ENCODE data around the gene CATSPERE. TPM values are rescaled to one million over a fixed set of nuclear protein-coding genes. Genes with fewer than 3 reads are reported as not detected.

Gene CATSPERE
- total and polyA plus RNA-seq, 2 donors (not counting 3 experiments of a cell fraction or from before 2014, with no cell fraction given): 0.61 to 1.9 TPM

DNA sequence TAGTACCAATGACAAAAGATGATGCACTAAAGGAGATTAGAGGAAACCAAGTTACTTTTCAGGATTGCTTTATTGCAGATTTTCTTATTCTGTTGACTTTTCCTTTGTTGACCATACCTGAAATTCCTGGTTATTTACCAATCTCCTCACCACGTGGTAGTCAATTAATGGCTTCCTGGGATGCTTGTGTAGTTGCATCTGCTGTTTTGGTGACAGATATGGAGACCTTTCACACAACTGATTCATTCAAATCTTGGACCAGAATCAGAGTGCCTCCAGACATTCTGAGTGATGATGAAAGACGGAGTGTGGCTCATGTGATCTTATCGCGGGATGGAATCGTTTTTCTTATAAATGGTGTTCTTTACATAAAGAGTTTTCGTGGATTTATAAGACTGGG lies 91.3 kb downstream of the CATSPERE start:
- no peak for FAIRE-seq

More for the DNA sequence above, 91.3 kb downstream of the CATSPERE start:
- no peak overlapping the region for H3K4me3 ChIP-seq (replicated peaks in 1 of 3; ENCODE audit: insufficient read depth in 1 of 3, low read depth in 1 of 3, low read length in 3 of 3)
- ChIA-PET CTCF (no interaction called here), POLR2A (no interaction called here)
- dilution Hi-C loops (cut with MboI; ENCODE audit: extremely low pct_ligation_motif_present, low sequenced_read_pairs) (no loop called here), intact Hi-C loops (cut with micrococcal nuclease) (no loop called here)
- no peak overlapping the region for H3K27ac ChIP-seq (ENCODE audit: insufficient read depth, low read depth, low read length)
- H4K20me1 ChIP-seq (replicated peaks; ENCODE audit: control insufficient read depth, extremely low read depth, insufficient read depth, low read length): no peaks in the 10 kb centered on the region
- H3K36me3 ChIP-seq (ENCODE audit: control insufficient read depth in 2 of 2, extremely low read depth in 1 of 2, insufficient read depth in 2 of 2, low read length in 2 of 2): no peaks in the 10 kb centered on the region
- H3K79me2 ChIP-seq (ENCODE audit: control insufficient read depth, insufficient read depth, low read length): no peaks in the 10 kb centered on the region
- TF ChIP-seq GATA2 (IDR thresholded peaks at IDR 0.05; ENCODE audit: insufficient read depth, insufficient read length, low read depth, low read length): no peak
- TF ChIP-seq POLR2AphosphoS5 (IDR thresholded peaks at IDR 0.05; ENCODE audit: insufficient read depth, low read depth, low read length): no peak
- TF ChIP-seq, protein P1, sequence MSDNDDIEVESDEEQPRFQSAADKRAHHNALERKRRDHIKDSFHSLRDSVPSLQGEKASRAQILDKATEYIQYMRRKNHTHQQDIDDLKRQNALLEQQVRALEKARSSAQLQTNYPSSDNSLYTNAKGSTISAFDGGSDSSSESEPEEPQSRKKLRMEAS (IDR thresholded peaks at IDR 0.05; ENCODE audit: insufficient read depth, insufficient read length): no peak
- TF ChIP-seq JUN (IDR thresholded peaks at IDR 0.05; ENCODE audit: borderline replicate concordance, insufficient read depth, insufficient read length, low read depth): no peak
- TF ChIP-seq, protein P2, sequence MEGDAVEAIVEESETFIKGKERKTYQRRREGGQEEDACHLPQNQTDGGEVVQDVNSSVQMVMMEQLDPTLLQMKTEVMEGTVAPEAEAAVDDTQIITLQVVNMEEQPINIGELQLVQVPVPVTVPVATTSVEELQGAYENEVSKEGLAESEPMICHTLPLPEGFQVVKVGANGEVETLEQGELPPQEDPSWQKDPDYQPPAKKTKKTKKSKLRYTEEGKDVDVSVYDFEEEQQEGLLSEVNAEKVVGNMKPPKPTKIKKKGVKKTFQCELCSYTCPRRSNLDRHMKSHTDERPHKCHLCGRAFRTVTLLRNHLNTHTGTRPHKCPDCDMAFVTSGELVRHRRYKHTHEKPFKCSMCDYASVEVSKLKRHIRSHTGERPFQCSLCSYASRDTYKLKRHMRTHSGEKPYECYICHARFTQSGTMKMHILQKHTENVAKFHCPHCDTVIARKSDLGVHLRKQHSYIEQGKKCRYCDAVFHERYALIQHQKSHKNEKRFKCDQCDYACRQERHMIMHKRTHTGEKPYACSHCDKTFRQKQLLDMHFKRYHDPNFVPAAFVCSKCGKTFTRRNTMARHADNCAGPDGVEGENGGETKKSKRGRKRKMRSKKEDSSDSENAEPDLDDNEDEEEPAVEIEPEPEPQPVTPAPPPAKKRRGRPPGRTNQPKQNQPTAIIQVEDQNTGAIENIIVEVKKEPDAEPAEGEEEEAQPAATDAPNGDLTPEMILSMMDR (IDR thresholded peaks at IDR 0.05; ENCODE audit: extremely low read depth in 1 of 2, insufficient read depth in 1 of 2, low read depth in 1 of 2, low read length in 2 of 2): no peak
- no peak for TF ChIP-seq EZH2 (IDR thresholded peaks at IDR 0.05; ENCODE audit: borderline replicate concordance, low read depth, low read length, severe bottlenecking)
- TF ChIP-seq MYC (IDR thresholded peaks at IDR 0.05; ENCODE audit: low read depth, low read length): no peak
- TF ChIP-seq POLR2A (IDR thresholded peaks at IDR 0.05; ENCODE audit: low read depth, low read length): no peak
- TF ChIP-seq FOS (IDR thresholded peaks at IDR 0.05; ENCODE audit: borderline replicate concordance, insufficient read depth, low read length): no peak
- no TSS peak for BruUV-seq (replicated peaks)
- no peak overlapping the region for H3K9ac ChIP-seq (replicated peaks; ENCODE audit: extremely low read depth, insufficient read depth, low read length)
- H3K9me1 ChIP-seq (replicated peaks; ENCODE audit: control insufficient read depth, extremely low read depth, insufficient read depth, low read length): no peaks in the 10 kb centered on the region
- no peaks in the 10 kb centered on the region for H3K9me3 ChIP-seq (replicated peaks; ENCODE audit: control insufficient read depth, insufficient read depth, low read length)
- H3K4me2 ChIP-seq (ENCODE audit: insufficient read depth, low read length): no peak overlapping the region
- no peak for DNase-seq (ENCODE audit: low read depth, low spot score)
- H2AFZ ChIP-seq (ENCODE audit: low read depth, low read length): no peak overlapping the region
- H3K27me3 ChIP-seq (ENCODE audit: control insufficient read depth in 2 of 2, insufficient read depth in 2 of 2, low read length in 2 of 2): no peaks in the 10 kb centered on the region
- no peaks in the 10 kb centered on the region for H3K4me1 ChIP-seq (ENCODE audit: control insufficient read depth, extremely low read depth, insufficient read depth, low read length)

All from endothelial cell of umbilical vein (primary cell).